GM23248 (cell line): Measurements from ENCODE around the gene SENP1. TPM values are rescaled to one million over a fixed set of nuclear protein-coding genes. Genes with fewer than 3 reads are reported as not detected.
"Not testable (repeated sequence)": the region's sequence is repeated elsewhere in the genome, so short reads cannot be mapped to it uniquely, and the experiment has no call there.

Experiments used
- DNase-seq: peaks from one replicate; pipeline ENCODE4 v3.0.0-alpha.2; 2015
- H2AFZ ChIP-seq: fragments of 200-600 bp; sonication (generic); 2 replicates; pipeline ENCODE4 v1.6.1; 2016; ENCODE audit warnings: antibody characterized with exemption
- H3F3A ChIP-seq: fragments of 200-600 bp; sonication (generic); 2 replicates; pipeline ENCODE4 v1.6.1; 2016; ENCODE audit warnings: mild to moderate bottlenecking, antibody characterized with exemption, mixed run types; ENCODE audit not compliant: insufficient read depth
- H3K27ac ChIP-seq: fragments of 200-600 bp; sonication (generic); 2 replicates; pipeline ENCODE4 v1.5.1; 2016; ENCODE audit warnings: mild to moderate bottlenecking
- H3K27me3 ChIP-seq: fragments of 200-600 bp; sonication (generic); replicated peaks from 2 replicates; pipeline ENCODE4 v1.6.1; 2016; ENCODE audit warnings: mild to moderate bottlenecking; ENCODE audit not compliant: insufficient read depth
- H3K36me3 ChIP-seq: fragments of 200-600 bp; sonication (generic); 2 replicates; pipeline ENCODE4 v1.6.1; 2016; ENCODE audit warnings: low read depth, mild to moderate bottlenecking
- H3K4me1 ChIP-seq: fragments of 200-600 bp; sonication (generic); 2 replicates; pipeline ENCODE4 v1.6.1; 2016; ENCODE audit warnings: mild to moderate bottlenecking; ENCODE audit not compliant: insufficient read depth
- H3K4me2 ChIP-seq: fragments of 200-600 bp; sonication (generic); one replicate; pipeline ENCODE4 v1.6.1; 2016; ENCODE audit warnings: mild to moderate bottlenecking; ENCODE audit not compliant: unreplicated experiment
- H3K4me3 ChIP-seq: fragments of 200-600 bp; sonication (generic); 2 replicates; pipeline ENCODE4 v1.5.1; 2016; ENCODE audit warnings: mild to moderate bottlenecking
- H3K79me2 ChIP-seq: fragments of 200-600 bp; sonication (generic); 2 replicates; pipeline ENCODE4 v1.6.1; 2016; ENCODE audit warnings: mild to moderate bottlenecking; ENCODE audit not compliant: insufficient read depth
- H3K9ac ChIP-seq: fragments of 200-600 bp; sonication (generic); 2 replicates; pipeline ENCODE4 v1.6.1; 2016; ENCODE audit warnings: mild to moderate bottlenecking
- H3K9me2 ChIP-seq: fragments of 200-600 bp; sonication (generic); 2 replicates; pipeline ENCODE4 v1.6.1; 2016; ENCODE audit warnings: mixed run types, mild to moderate bottlenecking, moderate library complexity; ENCODE audit not compliant: insufficient read depth
- H3K9me3 ChIP-seq: fragments of 200-600 bp; sonication (generic); one replicate; pipeline ENCODE4 v1.6.1; 2017; ENCODE audit warnings: low read depth
- H4K20me1 ChIP-seq: fragments of 200-600 bp; sonication (generic); 2 replicates; pipeline ENCODE4 v1.6.0; 2016; ENCODE audit not compliant: insufficient read depth
- EZH2 ChIP-seq: fragments of 200-600 bp; sonication (generic); IDR thresholded peaks from 2 replicates; pipeline ENCODE4 v1.6.1; 2018; ENCODE audit warnings: antibody characterized with exemption, mild to moderate bottlenecking; ENCODE audit not compliant: insufficient read depth, poor library complexity, severe bottlenecking
- EZH2phosphoT487 ChIP-seq: fragments of 200-600 bp; sonication (generic); IDR thresholded peaks from 2 replicates; pipeline ENCODE4 v1.6.1; 2018; ENCODE audit warnings: antibody characterized with exemption, moderate library complexity, mild to moderate bottlenecking, low read depth; ENCODE audit not compliant: insufficient read depth
- WGBS, 2 experiments: methylation state at CpG; one replicate each; pipeline ENCODE4 v1.1.6; 2015 to 2017; ENCODE audit warnings: low lambda C conversion rate in 2 of 2, low coverage in 1 of 2; ENCODE audit errors: missing lambda C conversion rate in 2 of 2; 5-methylcytosine and 5-hydroxymethylcytosine counted together
- in situ Hi-C: fragments of 300-500 bp; cut with MboI; formaldehyde crosslinking; loops from 2 replicates; pipeline ENCODE4 v1.15.0; 2020
- polyA plus RNA-seq: library from polyadenylated mRNA; unstranded; fragments of >200 nt; fragmentation: Nextera tagmentation; extraction: Ambion mirVana; gene quantifications from 2 replicates; pipeline ENCODE4 v1.2.1, GENCODE V29; 2016
- total RNA-seq: library from RNA; depleted of rRNA; stranded (reverse); fragments of >200 nt; shearing (Covaris generic); gene quantifications from 2 replicates; pipeline ENCODE4 v1.2.3, GENCODE V29; 2014

Gene SENP1
- total and polyA plus RNA-seq, 2 experiments from 2014 or later = 6.7 to 15.3 TPM

DNA sequence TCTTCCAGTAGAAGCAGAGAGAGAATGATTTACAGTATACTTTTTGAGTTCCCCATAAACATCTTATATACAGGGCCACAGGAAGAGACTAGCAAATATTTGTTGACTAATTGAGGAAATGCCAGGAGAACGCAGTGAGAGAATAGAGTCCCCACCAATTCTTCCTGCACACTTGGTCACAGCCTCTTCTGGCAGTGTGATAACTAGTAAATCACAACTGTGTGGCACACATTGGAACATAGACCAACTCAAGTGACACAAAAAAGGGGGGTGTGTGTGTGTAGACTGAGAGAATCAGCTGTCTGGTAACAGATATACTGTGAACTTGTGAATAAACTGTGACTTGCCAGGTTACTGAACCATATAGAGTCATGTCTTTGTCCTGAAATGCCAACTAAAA is 23.5 kb upstream of the SENP1 start:
- TF ChIP-seq EZH2 (no peak), EZH2phosphoT487 (no peak)
- H3K36me3 ChIP-seq = no peaks in the 10 kb centered on the region; the same call in 1 of the 2 replicates
- no peaks in the 10 kb centered on the region for H3K9me2 ChIP-seq
- DNase-seq = no peak
- H2AFZ ChIP-seq = no peak overlapping the region
- H3K27me3 ChIP-seq = no peaks in the 10 kb centered on the region
- no peaks in the 10 kb centered on the region for H3K79me2 ChIP-seq
- no peak overlapping the region for H3K27ac ChIP-seq
- WGBS, 2 experiments = 87 to 91% methylated on average over 1 of the region's 1 CpG
- no peak overlapping the region for H3K4me3 ChIP-seq
- no peaks in the 10 kb centered on the region for H3K9me3 ChIP-seq
- in situ Hi-C loops = no loop called here
- H3F3A ChIP-seq = no peaks in the 10 kb centered on the region
- no peaks in the 10 kb centered on the region for H4K20me1 ChIP-seq
- H3K4me1 ChIP-seq = no peaks in the 10 kb centered on the region
- H3K4me2 ChIP-seq = no peak overlapping the region
- H3K9ac ChIP-seq = no peak overlapping the region

DNA sequence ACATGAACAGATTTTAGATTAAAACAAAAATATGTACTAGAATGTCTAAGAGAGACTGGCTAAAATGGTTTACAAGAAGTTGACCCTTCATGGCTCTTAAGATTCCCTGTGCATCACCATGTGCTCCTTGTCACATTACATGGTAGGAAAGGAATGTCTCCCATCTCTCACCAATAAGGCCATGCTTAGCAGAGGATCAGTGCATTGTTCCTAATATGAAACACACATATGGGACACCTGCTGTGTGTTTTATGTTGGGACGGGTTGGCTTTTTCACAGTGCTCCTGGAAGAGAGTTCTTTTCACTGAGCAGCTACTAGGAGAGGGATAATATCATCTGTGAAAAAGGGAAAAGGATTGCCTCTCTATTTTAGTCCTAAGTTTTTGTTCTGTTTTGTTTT is 22.9 kb upstream of the SENP1 start:
- Histone ChIP-seq H3K4me2 (no peak overlapping the region), H3F3A (no peaks in the 10 kb centered on the region), H3K4me1 (no peaks in the 10 kb centered on the region), H2AFZ (no peak overlapping the region), H3K4me3 (no peak overlapping the region), H3K27me3 (no peaks in the 10 kb centered on the region), H3K9me3 (no peaks in the 10 kb centered on the region), H3K9me2 (no peaks in the 10 kb centered on the region), H3K36me3 (no peaks in the 10 kb centered on the region; the same call in 1 of the 2 replicates), H3K9ac (no peak overlapping the region), H3K79me2 (no peaks in the 10 kb centered on the region), H4K20me1 (no peaks in the 10 kb centered on the region), H3K27ac (no peak overlapping the region)
- WGBS, 2 experiments = 94 to 100% methylated on average over 1 of the region's 1 CpG
- TF ChIP-seq EZH2 (no peak), EZH2phosphoT487 (no peak)
- no peak for DNase-seq
- in situ Hi-C loops = no loop called here

DNA sequence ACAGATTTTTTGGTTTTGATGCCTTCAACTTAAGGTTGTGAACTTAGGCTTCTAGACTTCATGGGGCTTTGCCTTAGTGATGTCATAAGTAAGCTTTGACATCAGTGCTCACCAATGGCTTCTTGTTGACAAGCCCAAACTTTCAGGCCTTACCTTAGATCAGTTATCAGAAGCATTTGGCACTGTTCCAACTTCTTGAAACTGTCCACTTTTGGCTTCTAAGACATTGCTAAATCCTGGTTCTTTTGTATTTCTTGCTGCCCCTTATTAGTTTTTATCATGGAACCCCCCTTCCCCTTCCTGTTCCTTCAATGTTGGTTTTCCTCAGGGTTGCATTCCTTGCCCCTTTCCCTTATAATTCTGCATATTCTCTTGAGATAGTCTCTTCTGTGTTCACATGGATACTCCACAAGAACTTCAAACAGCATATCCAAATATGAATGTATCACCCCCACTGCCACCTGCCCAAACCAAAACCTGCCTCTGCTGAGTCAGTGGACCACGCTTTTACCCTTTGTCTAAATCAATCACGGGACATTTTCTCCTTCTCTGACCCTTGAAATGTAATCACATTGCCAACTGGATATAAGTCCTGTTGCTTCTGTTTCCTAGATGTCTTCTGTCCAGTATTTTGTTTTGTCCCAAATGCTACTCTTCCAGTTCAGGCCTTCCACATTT is 21.2 kb upstream of the SENP1 start:
- Histone ChIP-seq H3K36me3 (no peaks in the 10 kb centered on the region; the same call in 1 of the 2 replicates), H3K4me2 (no peak overlapping the region), H3F3A (no peaks in the 10 kb centered on the region), H3K9me3 (no peaks in the 10 kb centered on the region), H4K20me1 (no peaks in the 10 kb centered on the region), H3K4me3 (no peak overlapping the region), H3K27ac (no peak overlapping the region), H3K9ac (no peak overlapping the region), H3K27me3 (no peaks in the 10 kb centered on the region), H3K9me2 (no peaks in the 10 kb centered on the region), H2AFZ (no peak overlapping the region), H3K79me2 (peaks cover under 1% of the 10 kb centered on the region; the same call in 1 of the 2 replicates), H3K4me1 (no peaks in the 10 kb centered on the region)
- no peak for TF ChIP-seq EZH2phosphoT487
- no peak for TF ChIP-seq EZH2
- WGBS, 2 experiments = 97 to 98% methylated on average over 2 of the region's 2 CpGs
- DNase-seq = no peak
- in situ Hi-C loops = no loop called here

- Histone ChIP-seq H3K27me3 (no peaks in the 10 kb centered on the region), H3K4me2 (no peak overlapping the region), H3K27ac (no peak overlapping the region), H4K20me1 (no peaks in the 10 kb centered on the region), H3K36me3 (no peaks in the 10 kb centered on the region; the same call in 1 of the 2 replicates), H3K79me2 (peaks cover 12% of the 10 kb centered on the region), H3K9ac (no peak overlapping the region), H3K4me3 (no peak overlapping the region), H3K4me1 (no peaks in the 10 kb centered on the region), H3F3A (no peaks in the 10 kb centered on the region), H3K9me3 (no peaks in the 10 kb centered on the region), H2AFZ (no peak overlapping the region), H3K9me2 (no peaks in the 10 kb centered on the region)
- TF ChIP-seq EZH2 (no peak), EZH2phosphoT487 (no peak)
- no peak for DNase-seq
- in situ Hi-C loops = no loop called here
- 43 to 49% methylated on average over 4 of the region's 4 CpGs for WGBS, 2 experiments
Measured at GRCh38 chr12:48125985-48126384, 20.1 kb upstream of the SENP1 start.

- H2AFZ ChIP-seq, H3K36me3 ChIP-seq, DNase-seq, H3K27ac ChIP-seq, H3K4me2 ChIP-seq, H3K9ac ChIP-seq, H3K4me1 ChIP-seq, H3K4me3 ChIP-seq, H3F3A ChIP-seq, H3K27me3 ChIP-seq, in situ Hi-C loops, H4K20me1 ChIP-seq, H3K9me2 ChIP-seq, H3K9me3 ChIP-seq: not testable (repeated sequence)
- peaks cover 16% of the 10 kb centered on the region for H3K79me2 ChIP-seq
- 97 to 99% methylated on average over 3 to 4 of the region's 5 CpGs for WGBS, 2 experiments
Measured at GRCh38 chr12:48125542-48125941, 19.7 kb upstream of the SENP1 start.
